HEK293 (cell line): ENCODE results near the gene RWDD4.

Source experiments
- CTCF ChIA-PET: fragments of 350-600 bp; formaldehyde crosslinking; extraction: SDS; loops from one replicate; lab custom pipeline; 2021; ENCODE audit warnings: antibody characterized with exemption; lab: Yijun Ruan, JAX
- POLR2A ChIA-PET: fragments of 300-600 bp; formaldehyde crosslinking; extraction: SDS; loops from one replicate; lab custom pipeline; 2020; ENCODE audit warnings: antibody characterized with exemption, inconsistent platforms; lab: Yijun Ruan, JAX
- H3K27ac ChIP-seq: fragments of 200-500 bp; sonication (Bioruptor generic); 2 replicates; pipeline ENCODE4 v1.5.1; 2014; ENCODE audit warnings: low read depth, low read length, control low read depth, inconsistent platforms; ENCODE audit errors: extremely low read depth
- H3K36me3 ChIP-seq, 2 experiments: fragments of 200-500 bp in 1 of 2; sonication (Bioruptor generic) in 1 of 2; 1 replicate in 1 of 2; 2 replicates in 1 of 2; pipeline ENCODE4 v1.5.1; 2014 to 2017; ENCODE audit warnings: inconsistent platforms in 2 of 2, low read length in 2 of 2; ENCODE audit not compliant: control insufficient read depth in 2 of 2, insufficient read depth in 1 of 2
- H3K4me1 ChIP-seq: fragments of 200-500 bp; sonication (Bioruptor generic); 2 replicates; pipeline ENCODE4 v1.5.1; 2014; ENCODE audit warnings: mild to moderate bottlenecking, low read length, inconsistent platforms; ENCODE audit not compliant: control insufficient read depth, insufficient read depth
- H3K4me3 ChIP-seq: 2 replicates; pipeline ENCODE4 v1.5.1; 2011; ENCODE audit warnings: low read depth, mild to moderate bottlenecking, control low read depth, low read length, moderate library complexity
- H3K9me3 ChIP-seq: fragments of 200-500 bp; sonication (Bioruptor generic); 2 replicates; pipeline ENCODE4 v1.5.1; 2014; ENCODE audit warnings: low read depth, low read length, inconsistent platforms; ENCODE audit not compliant: control insufficient read depth, insufficient read depth
- FEZF1 ChIP-seq: fragments of 450-650 bp; formaldehyde crosslinking; IDR thresholded peaks from 2 replicates; pipeline ENCODE4 v1.5.1; 2016; ENCODE audit warnings: missing biosample characterization, missing genetic modification characterization
- IKZF3 ChIP-seq: fragments of 450-650 bp; IDR thresholded peaks from 2 replicates; pipeline ENCODE4 v1.5.0; 2018; ENCODE audit warnings: missing biosample characterization, mild to moderate bottlenecking, missing genetic modification characterization, moderate library complexity
- KLF10 ChIP-seq: fragments of 450-650 bp; IDR thresholded peaks from 2 replicates; pipeline ENCODE4 v1.5.1; 2018; ENCODE audit warnings: missing biosample characterization, mild to moderate bottlenecking, missing genetic modification characterization
- KLF16 ChIP-seq: fragments of 450-650 bp; formaldehyde crosslinking; IDR thresholded peaks from 2 replicates; pipeline ENCODE4 v1.5.1; 2017; ENCODE audit warnings: missing biosample characterization, missing genetic modification characterization
- KLF7 ChIP-seq: fragments of 450-650 bp; formaldehyde crosslinking; IDR thresholded peaks from 2 replicates; pipeline ENCODE4 v1.5.1; 2016; ENCODE audit warnings: missing biosample characterization, missing genetic modification characterization, borderline replicate concordance
- MYNN ChIP-seq: fragments of 450-650 bp; formaldehyde crosslinking; IDR thresholded peaks from 2 replicates; pipeline ENCODE4 v1.5.1; 2016; ENCODE audit warnings: missing biosample characterization, missing genetic modification characterization, borderline replicate concordance
- MZF1 ChIP-seq: fragments of 450-650 bp; formaldehyde crosslinking; IDR thresholded peaks from 2 replicates; pipeline ENCODE4 v1.5.1; 2017; ENCODE audit warnings: missing biosample characterization, missing genetic modification characterization, borderline replicate concordance
- REPIN1 ChIP-seq: fragments of 450-650 bp; formaldehyde crosslinking; IDR thresholded peaks from 2 replicates; pipeline ENCODE4 v1.5.1; 2017; ENCODE audit warnings: missing biosample characterization, missing genetic modification characterization, low read depth
- SP3 ChIP-seq: fragments of 450-650 bp; formaldehyde crosslinking; IDR thresholded peaks from 2 replicates; pipeline ENCODE4 v1.5.1; 2016; ENCODE audit warnings: missing biosample characterization, missing genetic modification characterization
- YY2 ChIP-seq: fragments of 450-650 bp; formaldehyde crosslinking; IDR thresholded peaks from 2 replicates; pipeline ENCODE4 v1.5.1; 2016; ENCODE audit warnings: missing biosample characterization, missing genetic modification characterization
- ZBTB10 ChIP-seq: fragments of 450-650 bp; formaldehyde crosslinking; IDR thresholded peaks from 2 replicates; pipeline ENCODE4 v1.5.1; 2016; ENCODE audit warnings: missing biosample characterization, missing genetic modification characterization
- ZFP3 ChIP-seq: fragments of 450-650 bp; formaldehyde crosslinking; IDR thresholded peaks from 2 replicates; pipeline ENCODE4 v1.5.1; 2016; ENCODE audit warnings: low read depth, missing biosample characterization, missing genetic modification characterization
- ZNF112 ChIP-seq: fragments of 450-650 bp; formaldehyde crosslinking; IDR thresholded peaks from 2 replicates; pipeline ENCODE4 v1.5.0; 2017; ENCODE audit warnings: missing biosample characterization, missing genetic modification characterization
- ZNF114 ChIP-seq: fragments of 450-650 bp; formaldehyde crosslinking; IDR thresholded peaks from 2 replicates; pipeline ENCODE4 v1.5.0; 2017; ENCODE audit warnings: missing biosample characterization, missing genetic modification characterization
- ZNF169 ChIP-seq: fragments of 450-650 bp; formaldehyde crosslinking; IDR thresholded peaks from 2 replicates; pipeline ENCODE4 v1.5.1; 2016; ENCODE audit warnings: missing biosample characterization, missing genetic modification characterization
- ZNF223 ChIP-seq: fragments of 450-650 bp; formaldehyde crosslinking; IDR thresholded peaks from 2 replicates; pipeline ENCODE4 v1.5.1; 2016; ENCODE audit warnings: missing biosample characterization, missing genetic modification characterization
- ZNF335 ChIP-seq: fragments of 450-650 bp; formaldehyde crosslinking; conservative IDR thresholded peaks from 2 replicates; pipeline ENCODE4 v1.5.1; 2016; ENCODE audit warnings: missing biosample characterization, missing genetic modification characterization
- ZNF350 ChIP-seq: fragments of 450-650 bp; formaldehyde crosslinking; IDR thresholded peaks from 2 replicates; pipeline ENCODE4 v1.5.0; 2017; ENCODE audit warnings: missing biosample characterization, mild to moderate bottlenecking, missing genetic modification characterization
- ZNF548 ChIP-seq: fragments of 450-650 bp; formaldehyde crosslinking; IDR thresholded peaks from 2 replicates; pipeline ENCODE4 v1.5.1; 2016; ENCODE audit warnings: missing biosample characterization, missing genetic modification characterization
- ZNF558 ChIP-seq: fragments of 450-650 bp; formaldehyde crosslinking; IDR thresholded peaks from 2 replicates; pipeline ENCODE4 v1.5.1; 2016; ENCODE audit warnings: missing biosample characterization, missing genetic modification characterization
- ZNF585B ChIP-seq: fragments of 450-650 bp; formaldehyde crosslinking; IDR thresholded peaks from 2 replicates; pipeline ENCODE4 v1.5.1; 2016; ENCODE audit warnings: missing biosample characterization, missing genetic modification characterization
- TF ChIP-seq, protein P1 (sequence below): fragments of 450-650 bp; formaldehyde crosslinking; IDR thresholded peaks from 2 replicates; pipeline ENCODE4 v1.5.1; 2016; ENCODE audit warnings: missing biosample characterization, missing genetic modification characterization

The RWDD4 gene

DNA sequence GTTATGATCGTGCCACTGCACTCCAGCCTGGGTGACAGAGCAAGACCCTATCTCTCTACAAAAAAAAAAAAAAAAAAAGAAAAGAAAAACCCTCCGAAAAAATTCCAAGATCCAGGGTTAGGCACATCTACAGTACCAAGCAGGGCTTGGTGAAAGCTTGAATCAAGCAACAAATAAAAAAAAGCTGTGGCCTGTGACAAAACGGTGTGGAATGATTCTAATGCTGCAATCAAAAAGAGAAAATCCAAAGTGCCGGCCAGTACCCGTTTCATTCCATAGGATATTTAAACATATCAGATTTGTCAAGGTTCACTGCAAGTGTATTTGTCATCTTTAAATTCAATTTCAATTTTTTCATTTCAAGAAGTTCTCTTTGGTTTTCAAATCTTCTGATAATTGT lies 20.5 kb downstream of the RWDD4 start:
- CTCF ChIA-PET: no interaction called here
- peaks cover 0 to 3% of the 10 kb centered on the region in 2 experiments; a peak in 2 of 3 replicates for H3K36me3 ChIP-seq
- TF ChIP-seq KLF10 (tag by site-specific recombination): no peak
- no peaks in the 10 kb centered on the region for H3K9me3 ChIP-seq
- H3K4me3 ChIP-seq: no peak overlapping the region
- POLR2A ChIA-PET: no interaction called here
- H3K4me1 ChIP-seq: no peaks in the 10 kb centered on the region
- no peak overlapping the region for H3K27ac ChIP-seq

DNA sequence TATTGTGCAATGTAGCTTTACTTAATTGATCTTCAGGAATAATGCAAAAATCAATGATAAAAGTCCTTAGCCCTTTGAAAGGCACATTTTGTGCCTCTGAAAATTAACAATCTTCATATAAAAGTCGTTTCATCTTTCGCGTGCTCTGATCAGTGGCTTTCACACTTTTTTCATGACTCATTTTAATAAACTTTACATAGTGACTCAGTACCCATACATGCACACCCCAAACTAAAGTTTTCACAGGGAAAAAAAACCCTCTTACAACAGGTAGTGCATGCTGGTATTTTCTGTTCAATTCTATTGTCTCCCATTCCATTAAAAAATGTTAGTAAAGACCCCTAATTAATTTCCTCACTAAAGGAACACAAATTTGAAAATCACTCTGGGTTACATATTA lies 21.5 kb downstream of the RWDD4 start:
- CTCF ChIA-PET: no interaction called here
- no peaks in the 10 kb centered on the region for H3K4me1 ChIP-seq
- TF ChIP-seq KLF7 (tag by site-specific recombination) (no peak), FEZF1 (tag by site-specific recombination) (no peak), IKZF3 (tag by site-specific recombination) (no peak), REPIN1 (no peak), ZNF223 (tag by site-specific recombination) (no peak), MZF1 (tag by site-specific recombination) (no peak), ZNF114 (tag by site-specific recombination) (no peak), ZNF350 (no peak), KLF16 (tag by site-specific recombination) (no peak), ZNF558 (tag by site-specific recombination) (no peak), MYNN (tag by site-specific recombination) (no peak), ZNF112 (tag by site-specific recombination) (no peak), ZNF169 (tag by site-specific recombination) (no peak), ZFP3 (tag by site-specific recombination) (no peak), ZNF585B (tag by site-specific recombination) (no peak), ZBTB10 (no peak), YY2 (no peak), ZNF548 (tag by site-specific recombination) (no peak)
- TF ChIP-seq, protein P1, sequence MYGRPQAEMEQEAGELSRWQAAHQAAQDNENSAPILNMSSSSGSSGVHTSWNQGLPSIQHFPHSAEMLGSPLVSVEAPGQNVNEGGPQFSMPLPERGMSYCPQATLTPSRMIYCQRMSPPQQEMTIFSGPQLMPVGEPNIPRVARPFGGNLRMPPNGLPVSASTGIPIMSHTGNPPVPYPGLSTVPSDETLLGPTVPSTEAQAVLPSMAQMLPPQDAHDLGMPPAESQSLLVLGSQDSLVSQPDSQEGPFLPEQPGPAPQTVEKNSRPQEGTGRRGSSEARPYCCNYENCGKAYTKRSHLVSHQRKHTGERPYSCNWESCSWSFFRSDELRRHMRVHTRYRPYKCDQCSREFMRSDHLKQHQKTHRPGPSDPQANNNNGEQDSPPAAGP (tag by site-specific recombination): no peak
- H3K27ac ChIP-seq: no peak overlapping the region
- peaks cover 0 to 2% of the 10 kb centered on the region in 2 experiments; a peak in 1 of 3 replicates for H3K36me3 ChIP-seq
- no peak overlapping the region for H3K4me3 ChIP-seq
- POLR2A ChIA-PET: no interaction called here
- H3K9me3 ChIP-seq: no peaks in the 10 kb centered on the region

DNA sequence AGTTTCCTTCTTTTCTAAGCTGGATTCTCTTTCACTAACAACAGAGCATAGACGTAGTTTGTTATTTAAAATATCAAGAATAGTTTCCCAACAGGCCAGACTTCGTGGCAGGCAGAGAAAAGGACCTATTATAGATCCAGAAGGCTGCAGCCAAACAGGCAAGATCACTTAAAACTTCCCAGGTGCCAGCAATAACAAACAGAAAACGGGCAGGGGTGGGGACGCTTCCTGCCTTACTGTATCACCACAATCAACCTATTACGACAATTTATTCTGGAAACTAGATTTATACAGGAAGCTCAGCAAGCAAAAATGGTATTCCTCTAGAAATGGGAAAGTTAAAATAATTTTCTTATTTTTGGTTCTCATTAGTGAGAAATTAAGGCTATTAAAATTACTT lies 22.1 kb downstream of the RWDD4 start:
- POLR2A ChIA-PET: no interaction called here
- H3K9me3 ChIP-seq: no peaks in the 10 kb centered on the region
- H3K4me3 ChIP-seq: no peak overlapping the region
- peak; percentile 81; the same call in 1 of the 2 replicates for TF ChIP-seq ZNF335 (tag by site-specific recombination)
- no peak for TF ChIP-seq SP3 (tag by site-specific recombination)
- no peaks in the 10 kb centered on the region for H3K36me3 ChIP-seq
- H3K4me1 ChIP-seq: no peaks in the 10 kb centered on the region
- CTCF ChIA-PET: interaction anchor here (0.6 kb wide), 1 partner anchor 104 kb away, joined by 3 read pairs; no protein-coding TSS in a partner anchor
- no peak overlapping the region for H3K27ac ChIP-seq
